ENCODE results near the gene PSAP. TPM values are rescaled to one million over a fixed set of nuclear protein-coding genes. Genes with fewer than 3 reads are reported as not detected.

PSAP gene
- total and polyA plus RNA-seq, 7 experiments from 2014 or later: 153 to 1,163 (median 281) TPM

- Mint-ChIP-seq H3K4me3 (no peak overlapping the region), H3K27me3 (peaks cover 0 to 3% (median 0%) of the 10 kb centered on the region in 5 donors), H3K9me3 (no peaks in the 10 kb centered on the region), H3K27ac (peak overlapping the region in 2 of 9 donors; percentile 34 to 35), H3K4me1 (peaks cover 6 to 23% (median 15%) of the 10 kb centered on the region in 7 donors), H3K36me3 (peaks cover 0 to 21% (median 11%) of the 10 kb centered on the region in 5 donors)
- H3K27ac ChIP-seq (ENCODE audit: low read depth, low read length): no peak overlapping the region
- ChIA-PET CTCF (no interaction called here), POLR2A (no interaction called here)
- H3K27me3 ChIP-seq (ENCODE audit: control insufficient read depth in 2 of 2, insufficient read depth in 2 of 2, low read length in 2 of 2): no peaks in the 10 kb centered on the region
- H3K9me3 ChIP-seq (ENCODE audit: control insufficient read depth in 2 of 3, low read length in 3 of 3): no peaks in the 10 kb centered on the region
- intact Hi-C loops (cut with micrococcal nuclease): no loop called here
- no peak overlapping the region for H3K4me3 ChIP-seq (ENCODE audit: low read length)
- H3K4me1 ChIP-seq (ENCODE audit: control insufficient read depth in 2 of 2, insufficient read depth in 2 of 2, low read length in 2 of 2): no peaks in the 10 kb centered on the region
- ATAC-seq (peak; percentile 74), DNase-seq (peak in 1 of 9 donors; percentile 14)
- no peaks in the 10 kb centered on the region for H3K36me3 ChIP-seq (ENCODE audit: control insufficient read depth in 2 of 3, insufficient read depth in 3 of 3, low read length in 3 of 3)
These were observed 53.3 kb downstream of the PSAP start for GRCh38 chr10:71797533-71798307.

GRCh38 chr10:71796749-71797405, 54.2 kb downstream of the PSAP start:
- peak overlapping the region in 1 of 9 donors; percentile 35 for H3K27ac Mint-ChIP-seq

GRCh38 chr10:71795248-71795647, 55.8 kb downstream of the PSAP start:
- Mint-ChIP-seq H3K36me3 (peaks cover 0 to 17% (median 11%) of the 10 kb centered on the region in 5 donors), H3K27ac (no peak overlapping the region), H3K9me3 (no peaks in the 10 kb centered on the region), H3K4me3 (no peak overlapping the region), H3K27me3 (peaks cover 0 to 3% (median 0%) of the 10 kb centered on the region in 5 donors), H3K4me1 (peaks cover 12 to 23% (median 18%) of the 10 kb centered on the region in 7 donors)
- CTCF ChIA-PET: no interaction called here
- no peaks in the 10 kb centered on the region for H3K36me3 ChIP-seq (ENCODE audit: control insufficient read depth in 2 of 3, insufficient read depth in 3 of 3, low read length in 3 of 3)
- no peaks in the 10 kb centered on the region for H3K4me1 ChIP-seq (ENCODE audit: control insufficient read depth in 2 of 2, insufficient read depth in 2 of 2, low read length in 2 of 2)
- no peaks in the 10 kb centered on the region for H3K27me3 ChIP-seq (ENCODE audit: control insufficient read depth in 2 of 2, insufficient read depth in 2 of 2, low read length in 2 of 2)
- no peak overlapping the region for H3K27ac ChIP-seq (ENCODE audit: low read depth, low read length)
- DNase-seq (no peak), ATAC-seq (no peak)
- POLR2A ChIA-PET: no interaction called here
- no peak overlapping the region for H3K4me3 ChIP-seq (ENCODE audit: low read length)
- intact Hi-C loops (cut with micrococcal nuclease): no loop called here
- H3K9me3 ChIP-seq (ENCODE audit: control insufficient read depth in 2 of 3, low read length in 3 of 3): no peaks in the 10 kb centered on the region

More at GRCh38 chr10:71796749-71797405, 54.2 kb downstream of the PSAP start:
- Histone ChIP-seq H3K27me3 (ENCODE audit: control insufficient read depth in 2 of 2, insufficient read depth in 2 of 2, low read length in 2 of 2) (no peaks in the 10 kb centered on the region), H3K36me3 (ENCODE audit: control insufficient read depth in 2 of 3, insufficient read depth in 3 of 3, low read length in 3 of 3) (no peaks in the 10 kb centered on the region), H3K9me3 (ENCODE audit: control insufficient read depth in 2 of 3, low read length in 3 of 3) (no peaks in the 10 kb centered on the region), H3K27ac (ENCODE audit: low read depth, low read length) (no peak overlapping the region), H3K4me3 (ENCODE audit: low read length) (no peak overlapping the region), H3K4me1 (ENCODE audit: control insufficient read depth in 2 of 2, insufficient read depth in 2 of 2, low read length in 2 of 2) (no peaks in the 10 kb centered on the region)
- Mint-ChIP-seq H3K27me3 (peaks cover 0 to 3% (median 0%) of the 10 kb centered on the region in 5 donors), H3K4me3 (peak overlapping the region in 1 of 10 donors; percentile 11), H3K4me1 (peaks cover 6 to 23% (median 15%) of the 10 kb centered on the region in 7 donors), H3K9me3 (no peaks in the 10 kb centered on the region), H3K36me3 (peaks cover 0 to 21% (median 11%) of the 10 kb centered on the region in 5 donors)
- no peak for ATAC-seq
- intact Hi-C loops (cut with micrococcal nuclease): no loop called here
- DNase-seq: no peak
- ChIA-PET POLR2A (no interaction called here), CTCF (no interaction called here)

- Histone ChIP-seq H3K4me3 (ENCODE audit: low read length) (no peak overlapping the region), H3K27me3 (ENCODE audit: control insufficient read depth in 2 of 2, insufficient read depth in 2 of 2, low read length in 2 of 2) (no peaks in the 10 kb centered on the region), H3K27ac (ENCODE audit: low read depth, low read length) (no peak overlapping the region), H3K9me3 (ENCODE audit: control insufficient read depth in 2 of 3, low read length in 3 of 3) (no peaks in the 10 kb centered on the region), H3K4me1 (ENCODE audit: control insufficient read depth in 2 of 2, insufficient read depth in 2 of 2, low read length in 2 of 2) (no peaks in the 10 kb centered on the region), H3K36me3 (ENCODE audit: control insufficient read depth in 2 of 3, insufficient read depth in 3 of 3, low read length in 3 of 3) (no peaks in the 10 kb centered on the region)
- Mint-ChIP-seq H3K27me3 (peaks cover 0 to 3% (median 0%) of the 10 kb centered on the region in 5 donors), H3K36me3 (peaks cover 0 to 13% (median 10%) of the 10 kb centered on the region in 5 donors), H3K4me1 (peaks cover 0 to 15% (median 5%) of the 10 kb centered on the region in 7 donors), H3K27ac (no peak overlapping the region), H3K4me3 (no peak overlapping the region), H3K9me3 (no peaks in the 10 kb centered on the region)
- CTCF ChIA-PET: no interaction called here
- no peak for ATAC-seq
- intact Hi-C loops (cut with micrococcal nuclease): no loop called here
- POLR2A ChIA-PET: no interaction called here
- no peak for DNase-seq
These were observed 60.2 kb downstream of the PSAP start for GRCh38 chr10:71790749-71791440.

- Mint-ChIP-seq H3K4me3 (no peak overlapping the region), H3K4me1 (peaks cover 0 to 12% (median 5%) of the 10 kb centered on the region in 7 donors), H3K36me3 (peaks cover 0 to 9% (median 7%) of the 10 kb centered on the region in 5 donors), H3K9me3 (no peaks in the 10 kb centered on the region), H3K27me3 (peaks cover 0 to 3% (median 0%) of the 10 kb centered on the region in 5 donors), H3K27ac (no peak overlapping the region)
- ChIA-PET POLR2A (no interaction called here), CTCF (no interaction called here)
- ATAC-seq (no peak), DNase-seq (no peak)
- Histone ChIP-seq H3K4me3 (ENCODE audit: low read length) (no peak overlapping the region), H3K27me3 (ENCODE audit: control insufficient read depth in 2 of 2, insufficient read depth in 2 of 2, low read length in 2 of 2) (no peaks in the 10 kb centered on the region), H3K27ac (ENCODE audit: low read depth, low read length) (no peak overlapping the region), H3K4me1 (ENCODE audit: control insufficient read depth in 2 of 2, insufficient read depth in 2 of 2, low read length in 2 of 2) (no peaks in the 10 kb centered on the region), H3K36me3 (ENCODE audit: control insufficient read depth in 2 of 3, insufficient read depth in 3 of 3, low read length in 3 of 3) (no peaks in the 10 kb centered on the region), H3K9me3 (ENCODE audit: control insufficient read depth in 2 of 3, low read length in 3 of 3) (no peaks in the 10 kb centered on the region)
- intact Hi-C loops (cut with micrococcal nuclease): no loop called here
These were observed 61.2 kb downstream of the PSAP start for GRCh38 chr10:71789871-71790270.

GRCh38 chr10:71788954-71789353, 62.1 kb downstream of the PSAP start:
- ChIA-PET CTCF (no interaction called here), POLR2A (no interaction called here)
- ATAC-seq (no peak), DNase-seq (no peak)
- Histone ChIP-seq H3K4me1 (ENCODE audit: control insufficient read depth in 2 of 2, insufficient read depth in 2 of 2, low read length in 2 of 2) (no peaks in the 10 kb centered on the region), H3K36me3 (ENCODE audit: control insufficient read depth in 2 of 3, insufficient read depth in 3 of 3, low read length in 3 of 3) (no peaks in the 10 kb centered on the region), H3K9me3 (ENCODE audit: control insufficient read depth in 2 of 3, low read length in 3 of 3) (no peaks in the 10 kb centered on the region), H3K27ac (ENCODE audit: low read depth, low read length) (no peak overlapping the region), H3K4me3 (ENCODE audit: low read length) (no peak overlapping the region), H3K27me3 (ENCODE audit: control insufficient read depth in 2 of 2, insufficient read depth in 2 of 2, low read length in 2 of 2) (no peaks in the 10 kb centered on the region)
- intact Hi-C loops (cut with micrococcal nuclease): no loop called here
- H3K4me3 Mint-ChIP-seq: no peak overlapping the region
- H3K4me1 Mint-ChIP-seq: peaks cover 0 to 17% (median 5%) of the 10 kb centered on the region in 7 donors
- peaks cover 0 to 8% (median 0%) of the 10 kb centered on the region in 5 donors for H3K27me3 Mint-ChIP-seq
- H3K27ac Mint-ChIP-seq: no peak overlapping the region
- peaks cover 0 to 5% (median 0%) of the 10 kb centered on the region in 5 donors for H3K36me3 Mint-ChIP-seq
- H3K9me3 Mint-ChIP-seq: no peaks in the 10 kb centered on the region

Measured in naive thymus-derived CD4-positive, alpha-beta T cell (primary cell).